ENCODE results near the gene ABLIM3.
A peak's percentile ranks its signal among the peaks of the same experiment; 100 is the strongest.

Gene ABLIM3

DNA sequence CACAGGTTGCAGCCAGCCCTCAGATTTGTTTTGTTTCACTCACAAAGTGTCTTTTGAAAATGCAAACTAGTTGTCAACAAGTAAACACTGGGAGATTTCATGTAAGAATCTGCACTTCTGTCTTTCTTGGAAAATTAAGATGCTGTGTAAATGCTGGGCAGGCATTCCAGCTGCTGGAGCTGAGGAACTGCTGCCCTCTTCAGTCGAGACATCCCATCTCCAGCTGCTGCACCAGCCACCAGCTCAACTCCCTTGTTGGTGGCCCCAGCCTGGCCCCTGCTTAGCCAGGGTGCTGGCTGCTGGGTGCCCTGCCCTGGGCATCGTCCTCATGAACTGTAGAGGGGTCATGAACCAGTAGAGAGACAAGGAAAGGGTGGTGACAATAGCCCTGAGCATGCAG is 97.2 kb downstream of the ABLIM3 start:
- no peak overlapping the region for H3K4me3 ChIP-seq (ENCODE audit: low read depth, low read length)
- TF ChIP-seq, protein P1, sequence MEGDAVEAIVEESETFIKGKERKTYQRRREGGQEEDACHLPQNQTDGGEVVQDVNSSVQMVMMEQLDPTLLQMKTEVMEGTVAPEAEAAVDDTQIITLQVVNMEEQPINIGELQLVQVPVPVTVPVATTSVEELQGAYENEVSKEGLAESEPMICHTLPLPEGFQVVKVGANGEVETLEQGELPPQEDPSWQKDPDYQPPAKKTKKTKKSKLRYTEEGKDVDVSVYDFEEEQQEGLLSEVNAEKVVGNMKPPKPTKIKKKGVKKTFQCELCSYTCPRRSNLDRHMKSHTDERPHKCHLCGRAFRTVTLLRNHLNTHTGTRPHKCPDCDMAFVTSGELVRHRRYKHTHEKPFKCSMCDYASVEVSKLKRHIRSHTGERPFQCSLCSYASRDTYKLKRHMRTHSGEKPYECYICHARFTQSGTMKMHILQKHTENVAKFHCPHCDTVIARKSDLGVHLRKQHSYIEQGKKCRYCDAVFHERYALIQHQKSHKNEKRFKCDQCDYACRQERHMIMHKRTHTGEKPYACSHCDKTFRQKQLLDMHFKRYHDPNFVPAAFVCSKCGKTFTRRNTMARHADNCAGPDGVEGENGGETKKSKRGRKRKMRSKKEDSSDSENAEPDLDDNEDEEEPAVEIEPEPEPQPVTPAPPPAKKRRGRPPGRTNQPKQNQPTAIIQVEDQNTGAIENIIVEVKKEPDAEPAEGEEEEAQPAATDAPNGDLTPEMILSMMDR (IDR thresholded peaks at IDR 0.05; ENCODE audit: control insufficient read depth, extremely low read depth, insufficient read depth) = peak; percentile 40
- no peak for DNase-seq (ENCODE audit: low read depth)

DNA sequence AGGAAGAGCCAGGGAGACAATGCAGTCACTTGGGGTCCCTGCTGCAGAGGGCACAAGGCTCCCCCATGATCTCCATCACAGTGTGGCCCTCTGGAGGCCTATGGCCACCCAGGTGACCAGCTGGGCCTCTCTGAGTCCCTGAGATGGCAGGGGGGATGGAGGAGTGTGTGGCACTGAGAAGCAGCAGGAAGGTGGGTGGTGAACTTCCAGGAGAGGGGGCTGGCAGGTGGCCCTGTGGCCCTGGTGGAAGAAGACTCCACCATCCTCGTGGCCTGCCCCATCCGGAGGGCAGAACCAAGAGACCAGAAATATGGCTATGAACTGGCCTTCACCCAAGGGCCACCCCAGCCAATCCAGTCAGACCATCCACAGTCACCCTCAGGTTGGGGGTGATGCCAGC is 98.6 kb downstream of the ABLIM3 start:
- H3K4me3 ChIP-seq (ENCODE audit: low read depth, low read length) = no peak overlapping the region
- no peak for DNase-seq (ENCODE audit: low read depth)
- TF ChIP-seq, protein P1 (IDR thresholded peaks at IDR 0.05; ENCODE audit: control insufficient read depth, extremely low read depth, insufficient read depth) = no peak

DNA sequence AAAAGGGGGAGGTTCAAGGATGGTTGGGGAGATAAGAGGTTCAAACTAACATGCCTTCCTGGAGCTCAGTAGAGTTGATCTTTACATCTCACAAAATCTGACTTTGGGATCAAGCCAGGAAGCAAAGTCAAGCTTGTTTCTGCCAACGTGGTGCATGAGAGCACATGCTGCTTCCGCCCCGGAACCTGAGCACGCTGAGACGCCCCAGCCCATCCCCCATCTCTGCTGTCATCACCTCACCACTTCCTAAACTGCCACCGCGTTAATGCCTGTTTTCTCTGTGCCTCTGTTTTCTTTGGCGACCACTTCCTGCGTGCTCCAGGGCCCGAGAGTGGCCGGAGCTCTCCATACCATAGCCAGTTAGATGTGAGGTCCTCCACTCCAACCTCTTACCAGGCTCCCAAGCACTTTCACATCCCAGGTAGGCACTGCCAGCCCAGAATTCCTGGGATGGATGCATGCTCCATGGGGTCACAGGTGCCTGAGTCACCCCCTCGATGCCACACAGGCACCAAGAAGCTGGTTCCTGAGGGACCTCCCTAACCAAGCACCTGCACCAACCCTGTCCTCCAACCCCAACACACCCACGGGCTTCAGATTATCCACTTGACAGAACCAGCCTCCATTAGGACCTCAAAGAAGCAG is 99.2 kb downstream of the ABLIM3 start:
- DNase-seq (ENCODE audit: low read depth) = no peak
- TF ChIP-seq, protein P1 (IDR thresholded peaks at IDR 0.05; ENCODE audit: control insufficient read depth, extremely low read depth, insufficient read depth) = no peak
- H3K4me3 ChIP-seq (ENCODE audit: low read depth, low read length) = no peak overlapping the region

DNA sequence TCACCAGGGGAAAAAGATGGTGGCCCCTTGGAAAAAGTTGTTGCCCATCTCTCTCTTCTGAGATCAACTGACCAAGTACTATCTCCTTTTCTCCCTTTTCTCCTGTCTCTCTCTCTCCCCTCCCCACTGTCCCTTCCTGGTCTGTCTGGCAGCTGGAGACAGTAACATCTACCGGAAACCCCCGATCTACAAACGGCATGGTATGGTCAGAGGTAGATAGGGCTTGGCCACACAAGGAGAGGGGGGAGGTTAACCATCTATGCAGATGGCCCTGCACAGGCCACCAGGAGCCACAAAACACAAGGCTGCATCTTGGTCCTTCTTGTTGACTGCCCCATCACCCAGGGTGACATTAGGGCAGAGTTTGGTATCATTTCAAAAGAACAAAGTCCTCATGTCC is 101.0 kb downstream of the ABLIM3 start:
- no peak overlapping the region for H3K4me3 ChIP-seq (ENCODE audit: low read depth, low read length)
- DNase-seq (ENCODE audit: low read depth) = no peak
- TF ChIP-seq, protein P1 (IDR thresholded peaks at IDR 0.05; ENCODE audit: control insufficient read depth, extremely low read depth, insufficient read depth) = no peak

DNA sequence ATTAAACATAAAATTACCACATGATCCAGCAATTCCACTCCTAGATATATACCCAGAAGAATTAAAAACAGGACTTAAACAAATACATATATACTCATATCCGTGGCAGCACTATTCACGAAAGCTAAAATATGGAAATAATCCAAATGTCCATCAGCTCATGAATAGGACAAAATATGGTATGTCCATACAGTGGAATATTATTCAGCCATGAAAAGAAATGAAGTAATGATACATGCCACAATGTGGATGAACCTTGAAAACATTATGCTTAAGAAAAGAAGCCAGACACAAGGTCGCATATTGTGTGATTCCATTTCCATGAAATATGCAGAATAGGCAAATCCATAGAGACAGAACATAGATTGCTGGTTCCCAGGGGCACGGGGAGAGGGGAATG is 105.6 kb downstream of the ABLIM3 start:
- DNase-seq (ENCODE audit: low read depth) = no peak
- no peak overlapping the region for H3K4me3 ChIP-seq (ENCODE audit: low read depth, low read length)
- TF ChIP-seq, protein P1 (IDR thresholded peaks at IDR 0.05; ENCODE audit: control insufficient read depth, extremely low read depth, insufficient read depth) = no peak

DNA sequence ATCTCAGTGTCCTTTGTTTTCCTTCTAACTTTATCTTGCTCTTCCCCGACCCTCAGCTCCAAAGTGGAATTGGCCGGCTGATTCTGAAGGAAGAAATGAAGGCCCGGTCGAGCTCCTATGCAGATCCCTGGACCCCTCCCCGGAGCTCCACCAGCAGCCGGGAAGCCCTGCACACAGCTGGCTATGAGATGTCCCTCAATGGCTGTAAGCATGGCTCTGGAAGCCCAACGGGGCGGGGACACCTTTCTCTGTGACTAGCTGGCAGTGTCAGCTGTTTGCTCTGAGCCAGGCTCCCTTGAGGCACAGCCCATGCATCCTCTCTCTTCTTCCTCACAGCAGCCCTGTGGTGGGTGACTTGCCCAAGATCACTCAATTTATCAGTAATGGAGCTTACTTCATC is 106.4 kb downstream of the ABLIM3 start:
- TF ChIP-seq, protein P1 (IDR thresholded peaks at IDR 0.05; ENCODE audit: control insufficient read depth, extremely low read depth, insufficient read depth) = no peak
- no peak for DNase-seq (ENCODE audit: low read depth)
- H3K4me3 ChIP-seq (ENCODE audit: low read depth, low read length) = no peak overlapping the region

DNA sequence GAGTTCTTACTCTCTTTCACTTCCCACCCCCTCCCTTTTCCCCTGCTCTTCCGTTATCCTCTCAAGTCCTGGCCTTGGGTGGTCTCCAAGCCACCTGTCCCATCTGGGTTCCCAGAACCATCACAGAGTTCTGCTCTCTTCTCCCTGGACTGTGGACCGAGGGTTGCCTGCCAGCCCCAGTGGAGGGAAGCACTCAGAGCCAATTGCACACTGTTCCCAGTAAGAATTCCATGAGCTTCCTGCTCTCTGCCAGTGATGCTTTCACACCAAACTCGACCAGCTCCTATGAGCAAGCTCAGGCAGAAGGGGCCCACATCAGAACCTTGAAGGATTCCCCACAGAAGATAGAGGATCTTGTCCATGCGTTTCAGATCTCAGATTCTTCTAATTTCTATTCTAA is 110.3 kb downstream of the ABLIM3 start:
- TF ChIP-seq, protein P1 (IDR thresholded peaks at IDR 0.05; ENCODE audit: control insufficient read depth, extremely low read depth, insufficient read depth) = no peak
- H3K4me3 ChIP-seq (ENCODE audit: low read depth, low read length) = no peak overlapping the region
- no peak for DNase-seq (ENCODE audit: low read depth)
